Posterior vena cava (tissue), 2 donors: ENCODE measurements around the gene ZNF511. TPM values are rescaled to one million over a fixed set of nuclear protein-coding genes. Genes with fewer than 3 reads are reported as not detected.
"Not testable (repeated sequence)": the region's sequence is repeated elsewhere in the genome, so short reads cannot be mapped to it uniquely, and the experiment has no call there.

ENCODE experiments used
- DNase-seq: peaks from one replicate; pipeline ENCODE4 v3.0.0-alpha.2; 2020; ENCODE audit warnings: low spot score
- intact Hi-C, 2 donors: fragments of 100-400 bp; cut with DNase I; formaldehyde crosslinking; loops; one replicate each; pipeline versions ENCODE4 v1.14.1 to v1.14.2; 2022 to 2023
- long read RNA-seq, 2 donors: library from polyadenylated mRNA; unstranded; transcript quantifications; one replicate each; pipeline ENCODE4 v2.0.0, GENCODE V29; 2020 to 2021
- total RNA-seq, 2 donors: library from RNA; stranded (reverse); fragmentation: NEBNext Ultra II Directional; extraction: Animal tissue kit (Norgen Biotek cat#: 25700); gene quantifications; one replicate each; pipeline ENCODE4 v1.2.1, GENCODE V29; 2021
- donor health status: DM: yes; HTN: yes; CAD: no.
- donor health status: DM: yes; HTN: yes; CAD: no.

ZNF511 gene
- 10 to 100 TPM; 27.4 to 30.7 TPM for total RNA-seq
- long read RNA-seq, donor 1, transcript ZNF511-202 (6 exons, 1,520 nt): major isoform, 10 of 11 reads
- long read RNA-seq, donor 1, partial matches to known transcripts: 0 of 11 reads
- long read RNA-seq, donor 1, other reads (novel, unspliced or antisense): 0 of 11 reads
- long read RNA-seq, donor 2, transcript ZNF511-202 (6 exons, 1,520 nt): major isoform, 61 of 74 reads
- long read RNA-seq, donor 2, transcript ZNF511-201 (5 exons, 2,004 nt): minor isoform, 5 of 74 reads
- long read RNA-seq, donor 2, partial matches to known transcripts: 0 of 74 reads
- long read RNA-seq, donor 2, other reads (novel, unspliced or antisense): 8 of 74 reads

GRCh38 chr10:133308421-133309099 lies at the start of gene ZNF511, which contains the start of gene TUBGCP2:
ZNF511 (plus strand) TSS chr10:133308914; CDS start chr10:133308944, 30 bp downstream.
TUBGCP2 (minus strand) TSS chr10:133308872; CDS start chr10:133302941, 5,931 bp downstream.
- peak; percentile 97 for DNase-seq
- intact Hi-C loops: no loop called here

GRCh38 chr10:133259602-133259989 lies 49.1 kb upstream of the ZNF511 start:
- intact Hi-C loops: loop anchor here in 1 of 2 donors (10.0 kb wide), 1 partner anchor 1845 kb away; no protein-coding TSS in a partner anchor

GRCh38 chr10:133260895-133261725 lies 47.6 kb upstream of the ZNF511 start:
- peak; percentile 89 for DNase-seq
- intact Hi-C loops: no loop called here

More at GRCh38 chr10:133259602-133259989, 49.1 kb upstream of the ZNF511 start:
- DNase-seq: no peak

GRCh38 chr10:133261726-133262325 lies 46.9 kb upstream of the ZNF511 start:
- DNase-seq: peak; percentile 96
- intact Hi-C loops: no loop called here

- intact Hi-C loops: no loop called here
Observed at GRCh38 chr10:133262696-133263095, 46.0 kb upstream of the ZNF511 start.

GRCh38 chr10:133263674-133264073 lies 45.0 kb upstream of the ZNF511 start:
- DNase-seq: no peak
- intact Hi-C loops: no loop called here

More at GRCh38 chr10:133262696-133263095, 46.0 kb upstream of the ZNF511 start:
- DNase-seq: no peak

- no peak for DNase-seq
- intact Hi-C loops: no loop called here
Observed at GRCh38 chr10:133264461-133264860, 44.3 kb upstream of the ZNF511 start.

- DNase-seq, intact Hi-C loops: not testable (repeated sequence)
Observed at GRCh38 chr10:133265052-133265451, 43.7 kb upstream of the ZNF511 start.

- intact Hi-C loops: no loop called here
- no peak for DNase-seq
Observed at GRCh38 chr10:133266056-133266795, 42.5 kb upstream of the ZNF511 start.

GRCh38 chr10:133267293-133267692 lies 41.4 kb upstream of the ZNF511 start:
- intact Hi-C loops: no loop called here
- no peak for DNase-seq

- intact Hi-C loops: no loop called here
- no peak for DNase-seq
Observed at GRCh38 chr10:133267829-133268228, 40.9 kb upstream of the ZNF511 start.

GRCh38 chr10:133268532-133268931 lies 40.2 kb upstream of the ZNF511 start:
- DNase-seq: no peak
- intact Hi-C loops: no loop called here

GRCh38 chr10:133269367-133269766 lies 39.3 kb upstream of the ZNF511 start:
- DNase-seq: no peak
- intact Hi-C loops: no loop called here

- no peak for DNase-seq
- intact Hi-C loops: no loop called here
Observed at GRCh38 chr10:133270204-133270603, 38.5 kb upstream of the ZNF511 start.

GRCh38 chr10:133270773-133271297 lies 37.9 kb upstream of the ZNF511 start:
- intact Hi-C loops: no loop called here

GRCh38 chr10:133271521-133272300 lies 37.0 kb upstream of the ZNF511 start:
- no peak for DNase-seq
- intact Hi-C loops: no loop called here

More at GRCh38 chr10:133270773-133271297, 37.9 kb upstream of the ZNF511 start:
- no peak for DNase-seq

GRCh38 chr10:133272301-133272963 lies 36.3 kb upstream of the ZNF511 start:
- intact Hi-C loops: no loop called here
- DNase-seq: no peak
